Measurements from ENCODE around the gene SLC4A5.

The SLC4A5 gene

GRCh38 chr2:74314107-74314506, 29.1 kb downstream of the SLC4A5 start:
- TF ChIP-seq, protein P1, sequence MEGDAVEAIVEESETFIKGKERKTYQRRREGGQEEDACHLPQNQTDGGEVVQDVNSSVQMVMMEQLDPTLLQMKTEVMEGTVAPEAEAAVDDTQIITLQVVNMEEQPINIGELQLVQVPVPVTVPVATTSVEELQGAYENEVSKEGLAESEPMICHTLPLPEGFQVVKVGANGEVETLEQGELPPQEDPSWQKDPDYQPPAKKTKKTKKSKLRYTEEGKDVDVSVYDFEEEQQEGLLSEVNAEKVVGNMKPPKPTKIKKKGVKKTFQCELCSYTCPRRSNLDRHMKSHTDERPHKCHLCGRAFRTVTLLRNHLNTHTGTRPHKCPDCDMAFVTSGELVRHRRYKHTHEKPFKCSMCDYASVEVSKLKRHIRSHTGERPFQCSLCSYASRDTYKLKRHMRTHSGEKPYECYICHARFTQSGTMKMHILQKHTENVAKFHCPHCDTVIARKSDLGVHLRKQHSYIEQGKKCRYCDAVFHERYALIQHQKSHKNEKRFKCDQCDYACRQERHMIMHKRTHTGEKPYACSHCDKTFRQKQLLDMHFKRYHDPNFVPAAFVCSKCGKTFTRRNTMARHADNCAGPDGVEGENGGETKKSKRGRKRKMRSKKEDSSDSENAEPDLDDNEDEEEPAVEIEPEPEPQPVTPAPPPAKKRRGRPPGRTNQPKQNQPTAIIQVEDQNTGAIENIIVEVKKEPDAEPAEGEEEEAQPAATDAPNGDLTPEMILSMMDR (IDR thresholded peaks at IDR 0.05; ENCODE audit: extremely low read depth, missing control alignments), result no peak
- no peak for DNase-seq (ENCODE audit: low spot score)

GRCh38 chr2:74313497-74313896, 29.7 kb downstream of the SLC4A5 start:
- no peak for DNase-seq (ENCODE audit: low spot score)
- TF ChIP-seq, protein P1 (IDR thresholded peaks at IDR 0.05; ENCODE audit: extremely low read depth, missing control alignments), result no peak

GRCh38 chr2:74312913-74313312, 30.3 kb downstream of the SLC4A5 start:
- TF ChIP-seq, protein P1 (IDR thresholded peaks at IDR 0.05; ENCODE audit: extremely low read depth, missing control alignments), result no peak

DNA sequence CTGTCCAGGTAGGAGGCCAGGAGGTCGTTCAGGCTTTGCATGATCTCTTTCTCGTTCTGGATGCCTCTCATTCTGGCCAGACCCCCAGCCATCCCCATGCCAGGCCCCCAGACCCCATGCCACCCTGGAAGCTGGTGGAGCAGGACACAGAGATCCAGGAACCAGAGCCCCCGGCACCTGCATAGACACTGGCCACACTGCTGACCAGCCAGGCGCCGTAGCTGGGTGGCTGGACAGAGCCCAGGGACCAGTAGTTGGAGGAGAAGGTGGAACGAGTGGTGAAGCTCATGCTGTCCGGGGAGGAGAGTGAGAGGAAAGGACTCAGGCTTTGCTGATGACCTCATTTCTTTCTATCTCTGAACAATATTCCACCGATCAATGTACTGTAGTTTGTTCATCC, 35.5 kb downstream of the SLC4A5 start:
- DNase-seq (ENCODE audit: low spot score), result no peak
- TF ChIP-seq, protein P1 (IDR thresholded peaks at IDR 0.05; ENCODE audit: extremely low read depth, missing control alignments), result no peak

More at GRCh38 chr2:74312913-74313312, 30.3 kb downstream of the SLC4A5 start:
- no peak for DNase-seq (ENCODE audit: low spot score)

DNA sequence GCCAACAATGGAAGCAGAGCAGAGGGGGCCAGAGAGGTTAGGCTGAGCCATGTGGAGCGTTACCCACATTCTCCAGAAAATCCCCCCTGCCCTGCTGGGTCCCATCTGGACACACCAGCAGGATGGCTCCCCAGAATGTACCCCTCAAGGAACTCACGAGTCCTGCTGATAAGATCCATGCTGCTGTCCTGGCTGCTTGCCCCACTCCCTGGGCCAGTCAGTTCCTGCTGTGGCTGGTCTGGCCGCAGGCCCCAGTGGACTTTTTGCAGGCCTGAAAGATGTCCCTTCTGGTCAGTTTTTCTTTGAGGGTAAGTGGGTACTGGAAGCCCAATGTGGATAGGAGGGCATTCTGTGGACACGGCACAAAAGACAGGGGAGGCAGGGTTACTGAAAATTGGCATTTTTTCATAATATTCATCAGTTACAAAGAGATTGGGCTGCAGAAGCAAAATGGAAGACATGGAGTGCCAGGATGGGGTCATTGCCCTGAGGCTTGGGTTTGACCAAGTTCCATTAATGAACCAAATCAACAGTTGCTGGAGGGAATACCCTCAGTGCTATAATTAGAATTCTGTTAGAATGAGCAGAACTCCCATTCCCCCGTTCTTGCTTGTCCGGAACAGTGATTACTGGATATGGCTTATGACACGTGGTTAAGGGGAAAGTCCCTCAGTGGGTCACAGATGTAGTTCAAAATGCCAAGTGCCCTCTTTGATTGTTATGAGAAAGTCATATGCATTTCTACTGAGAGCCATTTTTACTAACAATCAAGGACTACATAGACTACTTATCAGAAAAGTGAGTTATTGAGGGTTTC, 38.7 kb downstream of the SLC4A5 start:
- TF ChIP-seq, protein P1 (IDR thresholded peaks at IDR 0.05; ENCODE audit: extremely low read depth, missing control alignments), result no peak
- no peak for DNase-seq (ENCODE audit: low spot score)

DNA sequence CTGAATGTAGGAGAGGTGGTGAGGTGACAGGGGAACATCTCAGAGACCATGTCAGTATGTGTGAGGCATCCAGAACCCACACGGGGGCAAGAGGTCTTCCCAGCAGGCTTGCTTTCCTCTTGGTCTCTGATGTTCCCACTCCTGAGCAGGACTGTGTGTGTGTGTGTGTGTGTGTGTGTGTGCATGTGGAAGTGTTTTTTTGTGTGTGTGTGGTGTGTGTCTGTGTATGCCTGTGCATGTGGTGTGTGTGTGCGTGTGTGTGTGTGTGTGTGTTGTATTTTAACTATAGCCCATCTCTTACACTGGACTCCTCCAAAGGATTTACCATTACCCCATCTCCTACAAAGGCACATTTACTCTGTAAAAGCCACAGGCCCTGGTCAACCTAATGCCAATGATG, 40.4 kb downstream of the SLC4A5 start:
- DNase-seq (ENCODE audit: low spot score), result no peak
- TF ChIP-seq, protein P1 (IDR thresholded peaks at IDR 0.05; ENCODE audit: extremely low read depth, missing control alignments), result no peak

GRCh38 chr2:74301262-74301661, 42.0 kb downstream of the SLC4A5 start:
- TF ChIP-seq, protein P1 (IDR thresholded peaks at IDR 0.05; ENCODE audit: extremely low read depth, missing control alignments), result no peak
- no peak for DNase-seq (ENCODE audit: low spot score)
